Lung (tissue), 12 donors: Measurements from ENCODE around the gene BICC1. TPM values are rescaled to one million over a fixed set of nuclear protein-coding genes. Genes with fewer than 3 reads are reported as not detected.

Experiments used
- ATAC-seq: fragments of 200-7000 bp; cut with Tn5 transposase; one replicate; pipeline ENCODE4 v1.9.1; 2020; ENCODE audit warnings: moderate number of reproducible peaks; ENCODE audit not compliant: insufficient read depth, low FRiP score
- DNase-seq, 3 donors: peaks; one replicate each; pipeline ENCODE4 v3.0.0-alpha.2; 2013 to 2017
- H3K27ac ChIP-seq, 2 donors: one replicate each; pipeline ENCODE4 v1.5.1; 2013; ENCODE audit warnings: mild to moderate bottlenecking in 2 of 2, moderate library complexity in 2 of 2, control low read depth in 1 of 2, inconsistent platforms in 1 of 2, low read depth in 1 of 2, low read length in 1 of 2
- H3K27me3 ChIP-seq, 3 donors: one replicate each; pipeline ENCODE4 v1.5.1; 2013; ENCODE audit warnings: low read length in 2 of 3; ENCODE audit not compliant: control insufficient read depth in 3 of 3, insufficient read depth in 3 of 3
- H3K36me3 ChIP-seq, 4 donors: one replicate each; pipeline ENCODE4 v1.5.1; 2013; ENCODE audit warnings: low read length in 4 of 4, mild to moderate bottlenecking in 1 of 4, moderate library complexity in 1 of 4; ENCODE audit not compliant: control insufficient read depth in 4 of 4, insufficient read depth in 4 of 4
- H3K4me1 ChIP-seq, 5 donors: one replicate each; pipeline ENCODE4 v1.5.1; 2013; ENCODE audit warnings: low read length in 5 of 5, mild to moderate bottlenecking in 2 of 5, moderate library complexity in 1 of 5; ENCODE audit not compliant: control insufficient read depth in 5 of 5, insufficient read depth in 5 of 5
- H3K4me3 ChIP-seq: one replicate; pipeline ENCODE4 v1.5.1; 2013; ENCODE audit warnings: mild to moderate bottlenecking, control low read depth, moderate library complexity
- H3K9ac ChIP-seq, 2 donors: one replicate each; pipeline ENCODE4 v1.5.1; 2013; ENCODE audit warnings: low read length in 2 of 2, control low read depth in 1 of 2; ENCODE audit not compliant: insufficient read depth in 1 of 2
- H3K9me3 ChIP-seq, 4 donors: one replicate each; pipeline ENCODE4 v1.5.1; 2013; ENCODE audit warnings: low read length in 3 of 4, mild to moderate bottlenecking in 1 of 4, moderate library complexity in 1 of 4; ENCODE audit not compliant: control insufficient read depth in 4 of 4, insufficient read depth in 3 of 4
- WGBS, 2 donors: extraction: QIAGEN DNeasy Blood & Tissue Kit; methylation state at CpG; one replicate each; pipeline ENCODE4 v1.1.7; 2013; 5-methylcytosine and 5-hydroxymethylcytosine counted together
- polyA plus RNA-seq, 2 donors: library from polyadenylated mRNA; stranded (reverse); fragments of 200-250 nt; gene quantifications; one replicate each; pipeline ENCODE4 v1.2.1, GENCODE V29; 2013
- total RNA-seq, 2 donors: library from RNA; depleted of rRNA in 1 of 2; stranded (reverse); fragments of >200 nt in 1 of 2; gene quantifications; one replicate each; pipeline ENCODE4 v1.2.1, GENCODE V29; 2014 to 2021
- TF ChIP-seq, protein P1 (sequence below): IDR thresholded peaks from 2 replicates; pipeline ENCODE4 v1.5.1; 2012; ENCODE audit warnings: mild to moderate bottlenecking; ENCODE audit errors: control extremely low read depth, extremely low read depth
- donor health status: control.
- donor health status: control.
- donor health status: Bipolar disorder and iron deficiency.
- donor health status: healthy.
- donor health status: DM: yes; HTN: yes; CAD: no.

BICC1 gene
- total and polyA plus RNA-seq, 4 donors, result 2.3 to 43.1 (median 5.9) TPM

DNA sequence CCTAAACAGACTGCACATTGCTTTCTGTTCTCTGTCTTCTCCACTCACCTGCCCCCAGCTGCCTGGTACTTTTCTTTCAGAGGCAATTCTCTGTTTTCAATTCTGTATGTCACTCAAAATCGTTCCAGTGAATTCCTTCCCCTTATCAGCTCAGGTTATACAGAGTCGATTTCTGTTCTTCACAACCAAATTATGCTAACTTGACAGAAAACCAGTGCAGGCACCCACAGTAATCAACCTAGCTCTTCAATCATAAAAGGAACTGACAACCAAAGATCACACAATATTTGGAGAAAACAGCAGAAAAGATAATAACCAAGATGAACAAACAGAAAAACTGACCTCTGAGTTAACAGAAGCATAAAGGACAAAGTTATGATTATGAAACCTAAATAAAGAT lies 360.5 kb downstream of the BICC1 start:
- Histone ChIP-seq H3K27ac (no peak overlapping the region), H3K27me3 (no peaks in the 10 kb centered on the region), H3K9me3 (no peaks in the 10 kb centered on the region), H3K4me3 (no peak overlapping the region), H3K4me1 (no peaks in the 10 kb centered on the region), H3K36me3 (no peaks in the 10 kb centered on the region), H3K9ac (no peak overlapping the region)
- TF ChIP-seq, protein P1, sequence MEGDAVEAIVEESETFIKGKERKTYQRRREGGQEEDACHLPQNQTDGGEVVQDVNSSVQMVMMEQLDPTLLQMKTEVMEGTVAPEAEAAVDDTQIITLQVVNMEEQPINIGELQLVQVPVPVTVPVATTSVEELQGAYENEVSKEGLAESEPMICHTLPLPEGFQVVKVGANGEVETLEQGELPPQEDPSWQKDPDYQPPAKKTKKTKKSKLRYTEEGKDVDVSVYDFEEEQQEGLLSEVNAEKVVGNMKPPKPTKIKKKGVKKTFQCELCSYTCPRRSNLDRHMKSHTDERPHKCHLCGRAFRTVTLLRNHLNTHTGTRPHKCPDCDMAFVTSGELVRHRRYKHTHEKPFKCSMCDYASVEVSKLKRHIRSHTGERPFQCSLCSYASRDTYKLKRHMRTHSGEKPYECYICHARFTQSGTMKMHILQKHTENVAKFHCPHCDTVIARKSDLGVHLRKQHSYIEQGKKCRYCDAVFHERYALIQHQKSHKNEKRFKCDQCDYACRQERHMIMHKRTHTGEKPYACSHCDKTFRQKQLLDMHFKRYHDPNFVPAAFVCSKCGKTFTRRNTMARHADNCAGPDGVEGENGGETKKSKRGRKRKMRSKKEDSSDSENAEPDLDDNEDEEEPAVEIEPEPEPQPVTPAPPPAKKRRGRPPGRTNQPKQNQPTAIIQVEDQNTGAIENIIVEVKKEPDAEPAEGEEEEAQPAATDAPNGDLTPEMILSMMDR, result no peak
- 53 to 75% methylated on average over 2 of the region's 2 CpGs for WGBS, 2 donors
- DNase-seq, result no peak
- ATAC-seq, result no peak

Other genes with a start within 250 kb of the BICC1 start
- gene IPMK, start 245.0 kb upstream of the BICC1 start, total RNA-seq, result 10 to 100 TPM in 1 of 2 donors, 1 to 10 TPM in 1; 5.5 to 16.7 TPM
- 1 to 10 TPM; 2.6 to 4.6 TPM for gene IPMK, start 245.0 kb upstream of the BICC1 start, polyA plus RNA-seq
- 10 to 100 TPM; 10.3 to 20.3 TPM for gene CISD1, start 243.7 kb upstream of the BICC1 start, total RNA-seq
- 10 to 100 TPM; 12.9 to 24.1 TPM for gene CISD1, start 243.7 kb upstream of the BICC1 start, polyA plus RNA-seq
- 10 to 100 TPM; 15.6 to 26.4 TPM for gene UBE2D1, start 177.9 kb upstream of the BICC1 start, total RNA-seq
- gene UBE2D1, start 177.9 kb upstream of the BICC1 start, polyA plus RNA-seq, result 10 to 100 TPM; 15.6 to 30.5 TPM
- gene TFAM, start 127.5 kb upstream of the BICC1 start, total RNA-seq, result 10 to 100 TPM; 25.3 to 27.0 TPM
- gene TFAM, start 127.5 kb upstream of the BICC1 start, polyA plus RNA-seq, result 10 to 100 TPM in 1 of 2 donors, 1 to 10 TPM in 1; 5.9 to 16.4 TPM